Erythroblast (primary cell): ENCODE measurements around the gene BAD.

Experiments used
- DNase-seq, 2 experiments: peaks; one replicate each; lab custom pipeline; 2025; lab: John Stamatoyannopoulos, UW
- GATA1 ChIP-seq: IDR thresholded peaks from 2 replicates; pipeline ENCODE4 v1.6.1; 2011; ENCODE audit warnings: low read depth, mild to moderate bottlenecking, control low read depth, low read length, moderate library complexity
- POLR2A ChIP-seq: IDR thresholded peaks from 2 replicates; pipeline ENCODE4 v1.6.1; 2011; ENCODE audit warnings: mild to moderate bottlenecking, low read length

Gene BAD

DNA sequence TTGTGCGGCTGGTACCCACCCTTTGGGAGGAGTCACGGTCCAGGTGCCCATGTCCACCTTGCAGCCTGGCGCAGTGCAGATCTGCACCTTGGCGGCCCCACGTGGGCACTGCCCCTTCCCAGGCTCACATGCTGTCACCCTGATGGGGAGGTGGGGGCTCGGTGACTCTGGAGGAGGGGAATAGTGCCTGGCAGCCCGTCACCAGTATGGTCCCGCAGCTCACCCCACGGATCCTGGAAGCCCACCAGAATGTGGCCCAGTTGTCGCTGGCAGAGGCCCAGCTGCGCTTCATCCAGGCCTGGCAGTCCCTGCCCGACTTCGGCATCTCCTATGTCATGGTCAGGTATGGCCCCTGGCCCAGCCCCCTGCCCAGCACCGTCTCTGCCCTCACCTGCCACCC lies 63.7 kb downstream of the BAD start:
- TF ChIP-seq POLR2A (no peak), GATA1 (no peak)
- DNase-seq: no peak

- TF ChIP-seq POLR2A (no peak), GATA1 (no peak)
- no peak for DNase-seq
These were observed 64.2 kb downstream of the BAD start for GRCh38 chr11:64220271-64220670.
